OCI-LY3 (cell line): Measurements from ENCODE around the gene CAMTA1.

Experiments used
- CTCF ChIP-seq: fragments of 200-600, 300-600 bp; sonication (generic); IDR thresholded peaks from 2 replicates; pipeline ENCODE4 v1.5.1; 2014; ENCODE audit warnings: antibody characterized with exemption, low read length, low read depth
- EZH2phosphoT487 ChIP-seq: fragments of 200-600 bp; shearing (Covaris generic); IDR thresholded peaks from 2 replicates; pipeline ENCODE4 v1.6.1; 2018; ENCODE audit warnings: antibody characterized with exemption, mixed run types, low read depth

- TF ChIP-seq EZH2phosphoT487 (no peak), CTCF (no peak)
Measured at GRCh38 chr1:6802893-6803292, 17.6 kb downstream of the CAMTA1 start.
